Left renal cortex interstitium (tissue), 4 donors: ENCODE data around the gene DEAF1. TPM values are rescaled to one million over a fixed set of nuclear protein-coding genes. Genes with fewer than 3 reads are reported as not detected.
A peak's percentile ranks its signal among the peaks of the same experiment; 100 is the strongest.
"Not testable (repeated sequence)": the region's sequence is repeated elsewhere in the genome, so short reads cannot be mapped to it uniquely, and the experiment has no call there.

ENCODE experiments used
- DNase-seq, 4 donors: peaks; one replicate each; pipeline ENCODE4 v3.0.0-alpha.2; 2013; ENCODE audit warnings: low read depth in 4 of 4, low spot score in 2 of 4, missing footprints in 1 of 4
- polyA plus RNA-seq, 4 donors: library from polyadenylated mRNA; unstranded; fragments of 120-200 nt; gene quantifications; one replicate each; pipeline ENCODE4 v1.2.1, GENCODE V29; 2013; ENCODE audit not compliant: insufficient read length in 4 of 4

Gene DEAF1, protein sequence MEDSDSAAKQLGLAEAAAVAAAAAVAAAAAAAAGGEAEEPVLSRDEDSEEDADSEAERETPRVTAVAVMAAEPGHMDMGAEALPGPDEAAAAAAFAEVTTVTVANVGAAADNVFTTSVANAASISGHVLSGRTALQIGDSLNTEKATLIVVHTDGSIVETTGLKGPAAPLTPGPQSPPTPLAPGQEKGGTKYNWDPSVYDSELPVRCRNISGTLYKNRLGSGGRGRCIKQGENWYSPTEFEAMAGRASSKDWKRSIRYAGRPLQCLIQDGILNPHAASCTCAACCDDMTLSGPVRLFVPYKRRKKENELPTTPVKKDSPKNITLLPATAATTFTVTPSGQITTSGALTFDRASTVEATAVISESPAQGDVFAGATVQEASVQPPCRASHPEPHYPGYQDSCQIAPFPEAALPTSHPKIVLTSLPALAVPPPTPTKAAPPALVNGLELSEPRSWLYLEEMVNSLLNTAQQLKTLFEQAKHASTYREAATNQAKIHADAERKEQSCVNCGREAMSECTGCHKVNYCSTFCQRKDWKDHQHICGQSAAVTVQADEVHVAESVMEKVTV
- 10 to 100 TPM; 44.7 to 57.7 (median 51.1) TPM for polyA plus RNA-seq

DNA sequence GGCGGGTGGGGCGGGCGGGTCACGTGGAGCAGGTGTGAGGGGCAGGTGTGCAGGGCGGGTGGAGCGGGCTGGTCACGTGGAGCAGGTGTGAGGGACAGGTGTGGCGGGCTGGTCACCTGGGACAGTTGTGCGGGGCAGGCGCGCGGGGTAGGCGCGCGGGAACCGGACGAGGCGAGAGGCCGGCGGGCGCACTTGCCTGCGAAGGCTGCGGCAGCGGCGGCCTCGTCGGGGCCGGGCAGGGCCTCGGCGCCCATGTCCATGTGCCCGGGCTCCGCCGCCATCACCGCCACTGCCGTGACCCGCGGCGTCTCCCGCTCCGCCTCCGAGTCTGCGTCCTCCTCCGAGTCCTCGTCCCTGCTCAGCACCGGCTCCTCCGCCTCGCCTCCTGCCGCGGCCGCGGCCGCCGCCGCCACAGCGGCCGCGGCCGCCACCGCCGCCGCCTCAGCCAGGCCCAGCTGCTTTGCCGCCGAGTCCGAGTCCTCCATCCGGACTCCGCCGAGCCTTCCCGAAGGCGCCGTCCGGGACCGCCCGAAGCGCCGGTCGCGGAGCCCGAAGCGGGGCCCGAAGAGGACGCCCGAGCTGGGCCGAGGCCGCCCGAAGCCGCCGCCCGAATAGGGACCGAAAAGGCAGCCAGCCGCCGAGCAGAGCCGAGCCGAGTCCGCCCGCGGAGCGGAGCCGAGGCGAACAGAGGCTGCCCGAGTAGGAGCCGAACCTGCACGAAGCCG, at the start of gene DEAF1:
DEAF1 (minus strand) TSS at position 660 of the 725 bp plus-strand sequence; CDS start at position 485, 175 bp downstream.
- DNase-seq = peak in 2 of 4 donors; percentile 93 to 94

DNA sequence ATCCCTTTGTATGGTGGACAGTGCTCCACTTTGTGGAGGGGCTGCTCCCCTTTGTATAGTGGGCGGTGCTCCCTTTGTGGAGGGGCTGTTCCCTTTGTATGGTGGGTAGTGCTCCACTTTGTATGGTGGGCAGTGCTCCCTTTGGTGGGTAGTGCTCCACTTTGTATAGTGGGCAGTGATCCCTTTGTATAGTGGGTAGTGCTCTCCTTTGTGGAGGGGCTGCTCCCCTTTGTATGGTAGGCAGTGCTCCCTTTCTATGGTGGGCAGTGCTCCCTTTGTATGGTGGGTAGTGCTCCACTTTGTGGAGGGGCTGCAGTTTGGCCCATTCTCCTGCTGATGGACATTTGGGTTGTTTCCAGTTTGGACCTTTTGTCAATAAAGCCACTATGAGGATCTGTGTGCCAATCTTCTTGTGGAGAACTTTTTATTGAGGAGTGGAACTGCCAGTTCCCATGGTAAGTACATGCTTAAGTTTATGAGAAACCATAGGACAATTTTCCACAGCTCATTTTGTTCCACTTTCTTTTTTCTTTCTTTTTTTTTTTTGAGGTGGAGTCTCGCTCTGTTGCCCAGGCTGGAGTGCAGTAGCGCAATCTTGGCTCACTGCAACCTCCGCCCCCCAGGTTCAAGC, 47.7 kb upstream of the DEAF1 start:
- no peak for DNase-seq

DNA sequence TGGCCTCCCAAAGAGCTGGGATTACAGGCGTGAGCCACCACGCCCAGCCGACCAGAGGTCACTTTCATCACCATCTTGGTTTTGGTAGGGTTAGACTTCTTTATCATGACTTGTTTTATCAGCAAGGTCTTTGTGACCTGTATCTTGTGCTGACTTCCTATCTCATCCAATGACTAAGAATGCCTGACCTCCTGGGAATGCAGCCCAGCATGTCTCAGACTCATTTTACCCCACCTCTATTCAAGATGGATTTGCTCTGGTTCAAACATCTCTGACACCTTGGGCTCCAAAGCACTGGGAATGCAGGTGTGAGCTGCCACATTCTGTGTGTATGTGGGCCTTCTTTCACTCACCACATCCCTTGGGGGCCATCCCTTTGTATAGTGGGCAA, 47.1 kb upstream of the DEAF1 start:
- no peak for DNase-seq

GRCh38 chr11:737899-738298, 42.9 kb upstream of the DEAF1 start:
- not testable (repeated sequence) for DNase-seq

DNA sequence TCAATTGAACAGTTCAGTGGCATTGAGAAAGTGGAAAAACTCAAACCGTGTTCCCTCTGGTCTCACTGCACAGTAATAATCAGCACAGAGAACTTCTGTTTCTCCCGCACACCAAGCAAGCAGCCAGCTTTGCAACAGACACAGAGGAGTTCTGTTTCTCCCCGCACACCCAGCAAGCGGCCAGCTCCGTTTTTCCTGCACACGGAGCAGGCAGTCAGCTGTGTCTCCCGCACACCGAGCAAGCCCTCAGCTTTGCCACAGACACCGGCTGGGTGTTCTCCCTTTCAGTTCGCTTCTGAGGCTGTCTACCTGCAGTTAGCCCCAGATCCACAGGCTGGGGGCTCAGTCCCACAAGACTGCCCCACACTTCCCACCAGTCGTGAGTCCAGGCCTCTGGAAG, 42.3 kb upstream of the DEAF1 start:
- DNase-seq = no peak

GRCh38 chr11:734541-734940, 39.5 kb upstream of the DEAF1 start:
- DNase-seq = not testable (repeated sequence)

DNA sequence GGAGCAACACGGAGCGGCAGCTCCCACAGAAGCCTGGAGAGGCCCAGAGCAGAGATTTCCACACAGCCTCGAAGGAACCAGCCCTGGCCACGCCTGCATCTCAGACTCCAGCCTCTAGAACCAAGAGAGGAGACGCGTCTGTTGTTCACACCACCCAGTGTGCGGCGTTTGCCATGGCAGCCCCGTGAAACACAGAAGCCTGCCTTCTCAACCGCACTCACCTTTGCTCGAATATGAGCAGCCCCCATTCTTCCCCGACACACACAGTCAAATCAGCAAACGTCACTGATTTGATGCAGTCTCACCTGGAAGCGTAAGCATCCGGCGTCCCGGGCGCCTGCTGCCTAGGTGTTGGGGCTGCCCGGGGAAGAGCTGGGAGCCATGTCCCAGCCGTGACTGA, 38.0 kb upstream of the DEAF1 start:
- no peak for DNase-seq

- DNase-seq = no peak
These were observed 34.6 kb upstream of the DEAF1 start for GRCh38 chr11:729492-730074.

DNA sequence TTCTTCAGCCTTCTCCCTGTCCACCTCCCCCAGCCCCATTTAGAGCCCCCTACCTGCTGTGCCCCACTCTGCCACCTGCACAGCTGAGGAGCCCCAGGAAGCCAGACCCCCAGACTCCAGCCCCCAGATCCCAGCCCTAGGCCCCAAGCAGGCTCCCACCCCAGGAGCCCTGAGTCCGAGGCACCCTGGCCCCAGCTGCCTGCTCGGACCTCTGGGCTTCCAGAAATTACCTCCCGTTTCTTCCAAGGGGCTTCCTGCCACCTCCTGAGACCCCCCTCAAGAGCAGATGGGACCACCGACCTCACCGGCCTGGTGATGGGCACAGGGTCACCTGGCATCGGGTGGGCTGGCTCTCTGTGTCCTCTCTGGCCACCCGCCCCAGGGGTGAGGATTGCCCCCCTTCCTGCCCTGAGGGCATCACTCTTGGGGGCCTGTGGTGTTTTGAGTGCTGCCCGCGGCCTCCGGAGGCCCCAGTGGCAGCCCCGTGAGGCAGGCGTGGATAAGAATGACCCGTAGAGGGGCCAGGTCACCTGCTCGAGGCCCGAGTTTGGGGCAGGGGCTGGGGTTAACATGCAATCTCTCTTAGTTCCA, 34.0 kb upstream of the DEAF1 start:
- no peak for DNase-seq

- DNase-seq = no peak
These were observed 33.1 kb upstream of the DEAF1 start for GRCh38 chr11:727859-728748.

DNA sequence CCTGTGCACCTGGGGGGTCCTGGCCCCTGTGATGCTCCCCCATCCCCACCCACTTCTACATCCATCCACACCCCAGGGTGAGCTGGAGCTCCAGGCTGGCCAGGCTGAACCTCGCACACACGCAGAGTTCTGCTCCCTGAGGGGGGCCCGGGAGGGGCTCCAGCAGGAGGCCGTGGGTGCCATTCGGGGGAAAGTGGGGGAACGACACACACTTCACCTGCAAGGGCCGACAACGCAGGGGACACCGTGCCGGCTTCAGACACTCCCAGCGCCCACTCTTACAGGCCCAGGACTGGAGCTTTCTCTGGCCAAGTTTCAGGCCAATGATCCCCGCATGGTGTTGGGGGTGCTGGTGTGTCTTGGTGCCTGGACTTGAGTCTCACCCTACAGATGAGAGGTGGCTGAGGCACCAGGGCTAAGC, 32.3 kb upstream of the DEAF1 start:
- DNase-seq = no peak

GRCh38 chr11:726278-727220, 31.5 kb upstream of the DEAF1 start:
- no peak for DNase-seq

DNA sequence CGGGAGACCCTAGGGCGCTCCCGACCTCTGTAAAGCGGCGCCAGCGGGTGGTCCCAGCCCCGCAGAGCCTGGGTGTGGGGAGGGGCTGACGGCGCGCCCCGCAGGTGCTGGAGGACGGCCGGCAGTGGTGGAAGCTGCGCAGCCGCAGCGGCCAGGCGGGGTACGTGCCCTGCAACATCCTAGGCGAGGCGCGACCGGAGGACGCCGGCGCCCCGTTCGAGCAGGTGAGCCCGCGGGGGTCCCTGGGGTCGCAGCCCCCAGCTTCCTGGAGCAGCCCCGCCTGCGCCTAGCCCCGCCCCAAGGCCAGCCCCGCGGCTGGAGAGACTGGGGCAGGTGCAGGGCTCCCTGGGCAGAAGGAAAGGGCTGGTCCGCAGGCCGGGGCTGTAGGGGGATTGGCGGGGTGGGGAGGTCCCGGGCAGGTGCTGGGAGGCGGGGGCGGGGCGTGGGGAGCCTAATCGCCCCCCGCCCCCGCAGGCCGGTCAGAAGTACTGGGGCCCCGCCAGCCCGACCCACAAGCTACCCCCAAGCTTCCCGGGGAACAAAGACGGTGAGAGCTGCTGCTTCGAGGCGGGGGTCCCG, 30.7 kb upstream of the DEAF1 start:
- DNase-seq = no peak

DNA sequence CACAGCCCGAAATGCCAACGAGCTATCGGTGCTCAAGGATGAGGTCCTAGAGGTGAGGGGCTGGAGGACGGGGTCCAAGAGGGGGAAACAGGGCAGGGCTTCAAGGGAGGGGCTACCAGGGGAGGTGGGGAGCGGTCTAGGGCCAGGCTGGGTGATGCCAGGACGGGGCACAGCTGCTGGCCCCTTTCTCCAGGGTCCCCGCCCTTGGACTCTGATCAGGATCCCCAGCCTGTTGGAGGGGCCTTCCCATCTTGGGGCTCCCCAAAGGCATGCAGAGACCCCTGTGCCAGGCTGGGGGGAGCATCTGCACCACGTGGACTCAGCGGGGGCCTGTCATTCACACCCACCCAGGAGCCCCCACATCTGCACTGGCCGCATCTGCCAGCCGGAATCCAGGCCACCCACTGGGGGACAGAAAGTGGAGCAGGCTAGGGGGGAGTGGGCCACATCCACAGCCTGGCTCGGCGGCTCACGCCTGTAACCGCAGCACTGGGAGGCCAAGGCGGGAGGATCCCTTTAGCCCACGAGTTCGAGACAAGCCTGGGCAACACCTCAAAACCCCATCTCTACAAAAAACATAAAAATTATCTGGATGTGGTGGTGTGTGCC, 29.9 kb upstream of the DEAF1 start:
- no peak for DNase-seq

- DNase-seq = no peak
These were observed 29.2 kb upstream of the DEAF1 start for GRCh38 chr11:724049-724777.

DNA sequence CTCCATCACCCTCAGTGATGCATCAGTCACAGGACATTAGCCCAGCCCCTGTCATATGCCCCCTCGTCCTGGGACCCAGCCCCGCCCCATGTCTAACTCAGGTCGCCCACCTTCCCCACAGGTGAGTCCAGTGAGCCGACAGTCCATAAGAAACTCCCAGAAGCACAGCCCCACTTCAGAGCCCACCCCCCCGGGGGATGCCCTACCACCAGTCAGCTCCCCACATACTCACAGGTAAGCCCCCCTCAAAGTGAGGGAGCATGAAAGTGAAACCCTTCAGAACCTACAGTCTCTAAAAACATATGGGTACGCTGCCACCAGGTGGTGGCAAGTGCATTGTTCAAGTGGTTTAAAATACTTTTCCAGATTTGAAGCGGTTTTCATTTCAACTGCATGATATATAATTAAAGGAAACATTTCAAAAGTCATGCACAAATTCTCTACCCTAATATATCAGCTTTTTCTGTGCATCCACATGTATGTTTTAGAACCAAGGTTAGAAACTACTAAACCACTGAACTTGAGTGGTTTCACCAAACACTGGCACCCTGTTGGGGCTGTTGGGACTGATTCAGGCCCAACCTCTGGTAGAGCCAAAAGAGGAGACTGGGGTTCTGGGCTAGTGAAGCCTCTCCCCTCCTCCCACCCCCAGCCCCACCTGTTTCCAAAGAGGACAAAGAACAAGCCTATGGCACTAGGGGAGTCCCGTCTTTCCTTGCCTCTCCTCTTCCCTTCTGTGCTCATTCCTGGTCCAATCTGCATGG, 28.3 kb upstream of the DEAF1 start:
- no peak for DNase-seq
